Mammary epithelial cell (primary cell): Measurements from ENCODE around the gene SH3BP2.

Experiments
- EZH2 ChIP-seq: IDR thresholded peaks from 2 replicates; pipeline ENCODE4 v1.6.1; 2012; ENCODE audit warnings: low read length, inconsistent platforms, borderline replicate concordance
- TF ChIP-seq, protein P1 (sequence below), 2 donors: IDR thresholded peaks in 1 of 2; conservative IDR thresholded peaks in 1 of 2; 2 replicates each; pipeline ENCODE4 v1.5.1; 2011 to 2012; ENCODE audit warnings: inconsistent platforms in 2 of 2, low read length in 2 of 2, mild to moderate bottlenecking in 2 of 2, control low read depth in 1 of 2, low read depth in 1 of 2; ENCODE audit not compliant: insufficient read depth in 1 of 2; ENCODE audit errors: extremely low read depth in 1 of 2

DNA sequence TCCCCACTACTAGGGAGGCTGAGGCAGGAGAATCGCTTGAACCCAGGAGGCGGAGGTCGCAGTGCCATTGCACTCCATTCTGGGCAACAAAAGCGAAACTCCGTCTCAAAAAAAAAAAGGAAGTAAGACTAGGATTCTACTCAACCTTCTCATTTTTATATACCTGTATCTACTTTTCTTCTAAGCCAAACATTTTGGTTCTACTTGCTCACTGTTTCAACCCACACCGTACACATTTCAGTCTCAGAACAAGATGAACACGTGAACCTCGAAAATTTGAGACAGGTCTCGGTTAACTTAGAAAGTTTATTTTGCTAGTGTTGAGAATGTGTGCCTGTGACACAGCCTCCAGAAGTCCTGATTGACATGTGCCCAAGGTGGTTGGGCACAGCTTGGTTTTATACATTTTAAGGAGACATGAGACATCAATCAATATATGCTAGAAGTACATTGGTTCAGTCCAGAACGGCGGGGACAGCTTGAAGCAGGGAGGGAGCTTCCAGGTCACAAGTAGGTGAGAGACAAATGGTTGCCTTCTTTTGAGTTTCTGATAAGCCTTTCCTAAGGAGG lies 54.5 kb downstream of the SH3BP2 start:
- TF ChIP-seq EZH2, result no peak
- TF ChIP-seq, protein P1, sequence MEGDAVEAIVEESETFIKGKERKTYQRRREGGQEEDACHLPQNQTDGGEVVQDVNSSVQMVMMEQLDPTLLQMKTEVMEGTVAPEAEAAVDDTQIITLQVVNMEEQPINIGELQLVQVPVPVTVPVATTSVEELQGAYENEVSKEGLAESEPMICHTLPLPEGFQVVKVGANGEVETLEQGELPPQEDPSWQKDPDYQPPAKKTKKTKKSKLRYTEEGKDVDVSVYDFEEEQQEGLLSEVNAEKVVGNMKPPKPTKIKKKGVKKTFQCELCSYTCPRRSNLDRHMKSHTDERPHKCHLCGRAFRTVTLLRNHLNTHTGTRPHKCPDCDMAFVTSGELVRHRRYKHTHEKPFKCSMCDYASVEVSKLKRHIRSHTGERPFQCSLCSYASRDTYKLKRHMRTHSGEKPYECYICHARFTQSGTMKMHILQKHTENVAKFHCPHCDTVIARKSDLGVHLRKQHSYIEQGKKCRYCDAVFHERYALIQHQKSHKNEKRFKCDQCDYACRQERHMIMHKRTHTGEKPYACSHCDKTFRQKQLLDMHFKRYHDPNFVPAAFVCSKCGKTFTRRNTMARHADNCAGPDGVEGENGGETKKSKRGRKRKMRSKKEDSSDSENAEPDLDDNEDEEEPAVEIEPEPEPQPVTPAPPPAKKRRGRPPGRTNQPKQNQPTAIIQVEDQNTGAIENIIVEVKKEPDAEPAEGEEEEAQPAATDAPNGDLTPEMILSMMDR (conservative IDR thresholded peaks at IDR 0.05 in 1 of 2, IDR thresholded peaks at IDR 0.05 in 1 of 2; ENCODE audit: extremely low read depth in 1 of 2, insufficient read depth in 1 of 2, low read depth in 1 of 2, low read length in 2 of 2), result no peak
